ENCODE data around the gene MVK.

DNA sequence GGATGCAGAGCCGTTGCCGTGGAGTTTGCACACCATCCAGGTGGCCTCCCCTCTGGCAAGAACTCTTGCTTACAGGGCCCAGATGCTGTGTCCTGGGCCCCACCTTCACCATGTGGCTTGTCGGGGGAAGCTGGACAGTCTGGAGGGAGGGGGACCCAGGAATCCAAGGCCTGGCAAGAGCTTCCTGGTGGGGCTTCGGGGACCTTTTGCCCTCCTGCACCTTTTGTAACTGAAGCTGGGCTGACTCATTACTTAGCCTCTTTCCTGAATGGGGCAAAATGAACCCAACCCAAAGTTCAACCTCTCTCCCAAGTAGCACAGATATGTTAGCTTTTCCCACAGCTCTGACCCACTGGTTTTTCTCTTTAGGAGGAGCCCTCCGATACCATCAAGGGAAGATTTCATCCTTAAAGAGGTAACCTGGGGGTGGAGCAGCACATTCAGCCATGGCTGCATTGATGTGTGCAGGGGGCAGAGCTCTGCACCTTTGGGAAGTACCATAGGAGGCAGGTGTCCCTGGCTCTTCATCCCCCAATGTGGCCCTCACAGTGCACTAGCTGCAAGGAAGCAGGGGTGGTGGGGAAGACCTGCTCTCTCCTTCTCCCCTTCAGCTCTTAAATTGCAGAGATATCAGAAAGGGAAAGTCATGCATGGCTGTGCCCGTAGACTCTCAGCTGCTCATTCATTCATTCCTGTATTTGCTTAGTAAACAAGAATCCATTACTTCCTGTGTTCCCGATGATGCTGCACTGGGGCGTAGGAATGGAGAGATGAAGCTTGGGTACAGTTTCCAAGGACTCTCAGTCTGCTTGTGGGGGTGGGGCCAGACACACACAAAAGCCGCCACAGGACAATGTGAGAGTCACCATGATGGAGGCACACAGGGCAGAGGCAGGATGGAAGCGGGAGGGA is 13.0 kb downstream of the MVK start:
- TF ChIP-seq CREB1 (CRISPR knock-in tag; IDR thresholded peaks at IDR 0.05; ENCODE audit: low read depth), result no peak
- TF ChIP-seq CTCF (conservative IDR thresholded peaks at IDR 0.05; ENCODE audit: low read depth in 2 of 2), result no peak
- no peak for TF ChIP-seq ZNF331 (CRISPR knock-in tag; IDR thresholded peaks at IDR 0.05; ENCODE audit: low read depth)
- TF ChIP-seq EZH2phosphoT487 (IDR thresholded peaks at IDR 0.05; ENCODE audit: unreplicated experiment), result no peak
- no peak for TF ChIP-seq EZH2 (IDR thresholded peaks at IDR 0.05; ENCODE audit: low read depth, unreplicated experiment)
- TF ChIP-seq REST (IDR thresholded peaks at IDR 0.05; ENCODE audit: unreplicated experiment), result no peak
- TF ChIP-seq NANOG (IDR thresholded peaks at IDR 0.05; ENCODE audit: borderline replicate concordance), result no peak
- no peak for TF ChIP-seq JUNB (IDR thresholded peaks at IDR 0.05; ENCODE audit: unreplicated experiment)
- TF ChIP-seq POLR2AphosphoS5 (IDR thresholded peaks at IDR 0.05; ENCODE audit: low read depth), result no peak
- TF ChIP-seq ETS1 (IDR thresholded peaks at IDR 0.05), result no peak
- no peak for TF ChIP-seq STAT1 (IDR thresholded peaks at IDR 0.05; ENCODE audit: unreplicated experiment)
